ENCODE measurements around the gene SNU13.
"Not testable (repeated sequence)": the region's sequence is repeated elsewhere in the genome, so short reads cannot be mapped to it uniquely, and the experiment has no call there.

The SNU13 gene

DNA sequence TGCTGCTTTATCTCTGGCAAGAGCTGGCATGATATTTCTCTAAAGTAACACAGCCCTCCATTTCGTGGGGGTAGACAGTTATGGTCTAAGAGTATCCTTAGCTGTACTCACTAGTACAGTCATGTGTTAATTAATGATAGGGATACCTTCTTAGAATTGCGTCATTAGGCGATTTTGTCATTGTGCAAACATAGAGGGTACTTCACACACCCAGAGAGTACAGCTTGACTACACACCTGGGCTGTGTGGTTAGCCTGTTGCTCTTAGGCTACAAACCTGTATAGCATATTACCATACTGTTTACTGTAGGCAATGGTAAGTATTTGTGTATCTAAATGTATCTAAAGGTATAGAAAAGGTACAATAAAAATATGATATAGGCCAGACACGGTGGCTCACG lies 50.5 kb downstream of the SNU13 start:
- no peak for DNase-seq

DNA sequence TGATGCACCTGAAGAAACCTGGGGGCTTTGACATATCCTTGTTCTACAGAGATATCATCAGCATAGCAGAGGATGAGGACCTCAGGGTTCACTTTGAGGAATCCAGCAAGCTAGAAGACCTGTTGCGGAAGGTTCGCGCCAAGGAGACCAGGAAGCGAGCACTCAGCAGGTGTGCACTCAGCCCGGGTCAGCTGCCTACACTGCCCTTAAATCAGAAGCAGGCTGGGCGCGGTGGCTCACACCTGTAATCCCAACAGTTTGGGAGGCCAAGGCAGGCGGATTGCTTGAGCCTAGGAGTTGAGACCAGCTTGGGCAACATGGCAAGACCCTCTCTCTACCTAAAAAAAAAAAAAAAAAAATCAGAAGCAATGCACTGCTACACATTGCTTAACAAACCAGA lies 51.0 kb downstream of the SNU13 start:
- not testable (repeated sequence) for DNase-seq

DNA sequence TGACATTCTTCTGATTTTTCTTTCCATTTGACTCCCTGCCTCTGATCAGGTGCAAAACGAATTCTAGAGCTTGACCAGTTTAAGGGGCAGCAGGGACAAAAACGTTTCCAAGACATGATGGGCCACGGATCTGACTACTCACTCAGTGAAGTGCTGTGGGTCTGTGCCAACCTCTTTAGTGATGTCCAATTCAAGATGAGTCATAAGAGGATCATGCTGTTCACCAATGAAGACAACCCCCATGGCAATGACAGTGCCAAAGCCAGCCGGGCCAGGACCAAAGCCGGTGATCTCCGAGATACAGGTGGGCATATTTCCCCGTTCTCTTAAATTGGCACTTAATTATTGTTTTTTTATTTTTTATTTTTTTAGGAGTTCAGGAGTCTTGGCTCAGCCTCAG lies 52.2 kb downstream of the SNU13 start:
- no peak for DNase-seq

DNA sequence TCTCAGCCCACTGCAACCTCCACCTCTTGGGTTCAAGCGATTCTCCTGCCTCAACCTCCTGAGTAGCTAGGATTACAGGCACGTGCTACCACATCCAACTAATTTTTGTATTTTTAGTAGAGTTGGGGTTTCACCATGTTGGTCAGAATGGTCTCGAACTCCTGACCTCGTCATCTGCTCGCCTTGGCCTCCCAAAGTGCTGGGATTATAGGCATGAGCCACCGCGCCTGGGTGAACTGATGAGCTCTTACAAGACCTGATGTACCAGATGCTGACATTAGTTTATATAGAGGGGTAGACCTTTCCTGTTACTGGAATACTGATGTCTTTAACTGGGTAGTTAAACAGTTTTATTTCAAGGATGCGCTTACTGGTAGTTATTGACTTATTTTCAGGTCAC lies 54.1 kb downstream of the SNU13 start:
- DNase-seq = not testable (repeated sequence)

DNA sequence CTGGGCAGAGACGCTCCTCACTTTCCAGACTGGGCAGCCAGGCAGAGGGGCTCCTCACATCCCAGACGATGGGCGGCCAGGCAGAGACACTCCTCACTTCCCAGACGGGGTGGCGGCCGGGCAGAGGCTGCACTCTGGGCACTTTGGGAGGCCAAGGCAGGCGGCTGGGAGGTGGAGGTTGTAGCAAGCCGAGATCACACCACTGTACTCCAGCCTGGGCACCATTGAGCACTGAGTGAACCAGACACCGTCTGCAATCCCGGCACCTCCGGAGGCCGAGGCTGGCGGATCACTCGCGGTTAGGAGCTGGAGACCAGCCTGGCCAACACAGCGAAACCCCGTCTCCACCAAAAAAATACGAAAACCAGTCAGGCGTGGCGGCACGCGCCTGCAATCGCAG lies 57.1 kb downstream of the SNU13 start:
- DNase-seq = not testable (repeated sequence)

DNA sequence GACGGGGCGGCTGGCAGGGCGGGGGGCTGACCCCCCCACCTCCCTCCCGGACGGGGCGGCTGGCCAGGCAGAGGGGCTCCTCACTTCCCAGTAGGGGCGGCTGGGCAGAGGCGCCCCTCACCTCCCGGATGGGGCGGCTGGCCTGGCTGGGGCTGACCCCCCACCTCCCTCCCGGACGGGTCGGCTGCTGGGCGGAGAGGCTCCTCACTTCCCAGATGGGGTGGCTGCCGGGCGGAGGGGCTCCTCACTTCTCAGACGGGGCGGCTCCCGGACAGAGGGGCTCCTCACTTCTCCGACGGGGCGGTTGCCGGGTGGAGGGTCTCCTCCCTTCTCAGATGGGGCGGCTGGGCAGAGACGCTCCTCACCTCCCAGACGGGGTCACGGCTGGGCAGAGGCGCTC lies 57.6 kb downstream of the SNU13 start:
- DNase-seq = not testable (repeated sequence)

DNA sequence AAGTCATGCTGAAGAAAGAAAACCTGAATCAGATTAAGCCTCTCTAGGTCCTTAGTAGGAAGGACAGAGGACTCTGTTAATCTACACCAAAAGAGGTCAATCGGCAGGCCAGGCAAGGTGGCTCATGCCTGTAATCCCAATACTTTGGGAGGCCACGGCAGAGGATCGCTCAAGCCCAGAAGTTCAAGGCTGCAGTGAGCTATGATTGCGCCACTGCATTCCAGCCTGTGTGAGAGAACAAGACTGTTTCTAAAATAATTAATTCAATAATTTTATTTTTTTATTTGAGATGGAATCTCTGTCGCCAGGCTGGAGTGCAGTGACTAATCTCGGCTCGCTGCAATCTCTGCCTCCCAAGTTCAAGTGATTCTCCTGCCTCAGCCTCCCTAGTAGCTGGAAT lies 63.1 kb downstream of the SNU13 start:
- DNase-seq = no peak

Data from activated CD4-positive, alpha-beta T cell treated with anti-CD3 and anti-CD28 coated beads for 1 hour (primary cell).